Tibial nerve (tissue), 4 donors: ENCODE results near the gene SPTBN1.

Source experiments
- CTCF ChIP-seq, 5 experiments: fragments of 200-600 bp in 3 of 5; fragments of 450-650 bp in 2 of 5; sonication (generic) in 3 of 5; IDR thresholded peaks; one replicate each; pipeline ENCODE4 v1.5.1; 2016 to 2019; ENCODE audit warnings: antibody characterized with exemption in 5 of 5, mild to moderate bottlenecking in 3 of 5, moderate library complexity in 2 of 5
- EP300 ChIP-seq, 2 donors: sonication (generic); formaldehyde crosslinking; IDR thresholded peaks; one replicate each; pipeline ENCODE4 v1.6.1; 2017; ENCODE audit warnings: antibody characterized with exemption in 2 of 2, mild to moderate bottlenecking in 1 of 2
- POLR2A ChIP-seq, 2 donors: fragments of 450-650 bp; IDR thresholded peaks; one replicate each; pipeline ENCODE4 v1.6.1; 2017; ENCODE audit warnings: antibody characterized with exemption in 2 of 2, mild to moderate bottlenecking in 2 of 2, moderate library complexity in 2 of 2

- TF ChIP-seq EP300 (IDR thresholded peaks at IDR 0.05) (peak in 1 of 2 donors; percentile 66), CTCF (IDR thresholded peaks at IDR 0.05) (no peak), POLR2A (IDR thresholded peaks at IDR 0.05) (no peak)
These were observed 174.1 kb downstream of the SPTBN1 start for GRCh38 chr2:54629914-54630857.
